Activated CD4-positive, CD25-positive, alpha-beta regulatory T cell treated with anti-CD3 and anti-CD28 coated beads, Interleukin-2, amount 50 U/mL, for 24 hours (primary cell): ENCODE data around the gene STAP1.
"Not testable (repeated sequence)": the region's sequence is repeated elsewhere in the genome, so short reads cannot be mapped to it uniquely, and the experiment has no call there.

Experiments
- ATAC-seq, 2 donors: fragments of 150-1000 bp; cut with Tn5 transposase; one replicate each; pipeline ENCODE4 v1.10.0; 2021; ENCODE audit warnings: mild to moderate bottlenecking in 1 of 2, moderate library complexity in 1 of 2

The STAP1 gene

DNA sequence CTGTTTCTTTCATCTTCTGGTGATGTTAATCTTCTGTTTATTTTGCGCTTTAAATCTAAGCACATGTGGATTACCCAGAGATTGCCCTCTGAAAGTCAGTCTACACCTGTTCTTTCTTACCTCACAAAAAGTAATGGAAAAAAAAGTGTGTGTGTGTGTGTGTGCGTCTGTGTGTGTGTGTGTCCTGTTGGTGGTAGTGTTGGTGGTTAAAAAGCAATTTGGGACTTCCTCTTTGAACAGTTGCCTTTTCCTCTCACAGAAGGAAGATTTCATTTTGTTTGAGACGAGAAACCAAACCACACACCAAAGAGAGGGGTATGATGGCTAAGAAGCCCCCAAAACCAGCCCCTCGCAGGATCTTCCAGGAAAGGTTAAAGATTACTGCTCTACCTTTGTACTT lies at the start of gene STAP1:
STAP1 (plus strand) TSS at position 235 of the 400 bp plus-strand sequence; CDS start at position 318, 83 bp downstream.
- ATAC-seq = no peak

DNA sequence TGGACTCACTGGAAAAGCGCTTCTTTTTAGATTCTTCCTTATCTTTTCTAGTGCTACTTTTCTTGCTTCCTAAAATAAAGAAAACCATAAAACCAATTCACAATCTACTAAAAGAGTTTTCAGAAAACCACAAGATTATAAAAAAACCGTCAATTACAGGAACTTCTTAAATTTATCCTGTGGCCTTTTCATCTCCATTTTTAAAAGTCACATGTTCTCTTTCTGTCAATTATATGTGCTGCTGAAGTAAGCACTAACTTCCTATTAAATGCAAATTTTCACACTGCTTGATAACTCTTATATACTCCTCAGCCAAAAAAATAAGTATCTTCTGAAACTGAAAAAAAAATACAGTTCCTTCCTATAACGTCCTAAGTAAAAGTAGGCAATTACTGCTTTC lies 46.0 kb upstream of the STAP1 start:
- ATAC-seq = no peak

GRCh38 chr4:67520141-67520540 lies 38.4 kb upstream of the STAP1 start:
- no peak for ATAC-seq

- peak; percentile 71 to 76 for ATAC-seq
Measured at GRCh38 chr4:67521506-67521905, 37.0 kb upstream of the STAP1 start.

DNA sequence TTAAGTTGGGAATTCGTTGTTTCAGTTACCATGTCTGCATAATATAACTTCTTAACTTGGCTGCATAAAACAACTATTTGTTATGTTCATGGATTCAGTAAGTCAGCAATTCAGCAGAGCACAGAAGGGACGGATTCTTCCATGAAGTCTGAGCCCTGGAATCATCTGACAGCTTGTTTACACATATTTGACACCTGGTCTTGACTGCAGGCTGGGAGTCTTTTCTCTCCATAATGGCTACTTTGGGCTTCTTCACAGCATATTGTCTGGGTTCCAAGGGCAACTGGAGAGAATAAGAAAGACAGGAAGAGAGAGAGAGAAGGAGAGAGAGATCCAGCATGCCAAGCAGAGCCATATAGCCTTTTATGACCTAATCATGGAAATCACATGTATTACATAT lies 36.3 kb upstream of the STAP1 start:
- no peak for ATAC-seq

- peak; percentile 82 to 88 for ATAC-seq
Measured at GRCh38 chr4:67522851-67523671, 35.5 kb upstream of the STAP1 start.

- not testable (repeated sequence) for ATAC-seq
Measured at GRCh38 chr4:67524140-67524539, 34.4 kb upstream of the STAP1 start.

DNA sequence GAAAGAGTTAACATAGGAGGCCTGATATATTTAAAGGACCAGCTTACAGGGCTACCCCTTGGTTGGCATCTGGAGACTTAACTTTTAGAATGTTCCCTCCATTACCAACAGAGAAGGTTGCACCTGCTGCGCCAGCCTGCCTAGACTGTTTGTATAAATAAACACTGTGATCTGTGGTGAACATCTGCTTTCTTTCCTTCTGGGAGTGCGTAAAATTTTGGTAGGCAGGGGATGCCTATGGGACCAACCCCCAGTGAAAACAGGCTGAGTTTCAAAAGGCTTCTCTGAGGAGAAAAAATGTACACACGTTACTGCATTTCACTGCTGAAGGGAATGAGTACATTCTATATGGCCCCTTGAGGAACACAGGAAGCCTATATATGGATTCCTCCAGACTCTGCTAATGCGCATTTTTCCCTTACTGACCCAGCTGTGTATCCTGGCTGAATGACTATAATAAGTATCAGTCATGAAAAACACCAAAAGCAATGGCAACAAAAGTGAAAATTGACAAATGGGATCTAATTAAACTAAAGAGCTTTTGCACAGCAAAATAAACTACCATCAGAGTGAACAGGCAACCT lies 27.1 kb upstream of the STAP1 start:
- no peak for ATAC-seq

DNA sequence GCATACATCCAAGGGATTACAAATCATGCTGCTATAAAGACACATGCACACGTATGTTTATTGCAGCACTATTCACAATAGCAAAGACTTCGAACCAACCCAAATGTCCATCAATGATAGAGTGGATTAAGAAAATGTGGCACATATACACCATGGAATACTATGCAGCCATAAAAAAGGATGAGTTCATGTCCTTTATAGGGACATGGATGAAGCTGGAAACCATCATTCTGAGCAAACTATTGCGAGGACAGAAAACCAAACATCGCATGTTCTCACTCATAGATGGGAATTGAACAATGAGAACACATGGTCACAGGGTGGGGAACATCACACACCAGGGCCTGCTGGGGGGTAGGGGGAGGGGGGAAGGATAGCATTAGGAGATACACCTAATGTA lies 26.1 kb upstream of the STAP1 start:
- not testable (repeated sequence) for ATAC-seq

GRCh38 chr4:67533112-67533511 lies 25.4 kb upstream of the STAP1 start:
- no peak for ATAC-seq

DNA sequence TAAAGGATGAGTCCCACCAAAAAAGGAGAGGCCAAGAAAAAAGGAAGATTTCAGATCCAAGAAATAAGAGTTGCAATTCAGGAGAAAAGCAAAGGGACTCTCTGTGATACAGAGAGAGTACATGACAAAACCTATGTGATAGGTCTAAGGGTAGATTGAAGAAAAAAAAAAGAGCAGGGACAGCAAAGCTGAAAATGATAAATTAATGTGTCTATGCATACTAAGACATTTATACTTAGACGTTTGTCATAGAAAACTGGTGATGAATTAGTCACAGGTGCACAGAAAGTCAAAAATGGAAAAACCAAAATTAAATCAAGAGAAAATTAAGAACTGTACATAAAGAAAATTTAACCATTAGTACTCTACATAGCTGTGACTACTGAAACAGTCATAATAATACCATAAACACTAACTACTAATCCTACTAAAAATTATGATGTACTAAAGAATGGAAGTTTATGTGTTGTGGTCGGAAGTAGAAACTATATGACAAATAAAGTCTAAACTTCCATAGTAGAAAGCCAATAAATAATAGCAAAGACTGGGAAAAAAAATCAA lies 23.2 kb upstream of the STAP1 start:
- peak; percentile 51 to 53 for ATAC-seq

DNA sequence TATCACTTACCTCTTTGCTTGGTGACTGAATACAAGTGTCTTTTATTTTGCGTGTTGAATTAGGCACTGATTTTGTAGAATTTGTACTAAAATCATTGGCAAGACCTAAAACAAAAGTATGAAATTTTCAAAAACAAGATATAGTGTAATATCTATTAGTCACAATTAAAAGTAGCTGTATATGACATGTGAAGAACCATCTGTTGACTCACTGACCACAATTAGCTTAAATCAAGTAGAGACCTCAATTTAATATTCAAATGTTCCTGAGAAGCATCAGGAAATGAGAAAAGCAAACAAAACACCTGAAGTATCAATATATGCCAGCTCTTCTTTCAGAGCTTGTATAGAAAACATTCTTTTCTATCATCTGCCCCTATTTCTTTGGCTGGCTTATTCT lies 18.7 kb upstream of the STAP1 start:
- ATAC-seq = peak; percentile 72 to 81

DNA sequence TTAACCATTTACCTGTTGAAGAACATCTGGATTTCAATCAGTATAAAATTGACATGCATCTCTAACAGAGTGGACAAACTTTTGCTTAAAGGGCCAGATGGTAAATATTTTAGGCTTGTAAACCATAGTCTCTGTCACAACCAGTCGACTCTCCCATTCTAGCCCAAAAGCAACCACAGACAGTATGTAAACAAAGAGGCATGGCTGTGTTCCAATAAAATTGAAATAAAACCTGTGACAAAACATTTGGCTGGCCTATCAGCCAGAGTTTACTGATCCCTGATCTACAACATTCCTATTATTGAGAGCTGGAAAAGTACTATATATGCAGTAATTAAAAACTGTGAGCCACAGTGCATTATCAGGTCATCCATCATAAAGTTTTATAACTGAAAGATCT lies 16.5 kb upstream of the STAP1 start:
- no peak for ATAC-seq

GRCh38 chr4:67545199-67546003 lies 13.1 kb upstream of the STAP1 start, which contains the start of gene CENPC:
CENPC (minus strand) TSS chr4:67545503; CDS start chr4:67545355, 148 bp downstream.
- peak; percentile 96 to 97 for ATAC-seq

DNA sequence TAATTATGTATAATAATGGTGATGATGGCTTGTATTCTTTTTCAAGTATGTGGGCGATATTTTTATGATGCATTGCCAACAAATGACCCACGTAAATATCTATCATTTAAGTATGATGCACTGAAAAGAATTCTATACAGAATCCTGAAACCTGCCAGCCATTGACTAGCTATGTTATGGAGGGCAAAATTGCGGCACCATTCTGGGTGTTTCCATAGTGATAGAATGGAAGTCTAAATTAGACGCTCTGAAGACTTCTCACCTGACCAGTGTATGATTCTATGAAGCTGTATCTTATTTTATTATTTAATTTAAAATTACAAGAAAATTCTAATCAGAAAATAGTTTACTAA lies 12.5 kb upstream of the STAP1 start:
- ATAC-seq = no peak

GRCh38 chr4:67546971-67547370 lies 11.6 kb upstream of the STAP1 start:
- no peak for ATAC-seq

DNA sequence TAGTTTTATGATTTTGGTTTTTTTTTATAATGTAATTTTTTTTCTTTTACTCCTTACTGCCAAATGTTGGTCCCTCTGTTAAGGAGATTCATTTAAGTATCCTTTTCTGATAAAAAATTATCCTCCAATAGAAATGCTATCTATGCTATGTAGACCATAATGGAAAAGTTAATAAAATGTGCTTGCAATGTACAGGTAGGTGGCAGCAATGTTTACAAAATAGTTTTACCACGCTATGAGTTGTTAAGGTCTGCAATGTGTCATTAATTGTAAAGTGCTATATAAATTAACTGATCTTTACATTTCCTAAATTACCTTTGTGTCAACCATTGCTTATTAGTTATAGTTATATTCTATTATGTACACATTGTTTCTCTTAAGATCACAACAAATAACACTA lies 9.4 kb upstream of the STAP1 start:
- no peak for ATAC-seq

GRCh38 chr4:67550451-67550850 lies 8.1 kb upstream of the STAP1 start:
- no peak for ATAC-seq

DNA sequence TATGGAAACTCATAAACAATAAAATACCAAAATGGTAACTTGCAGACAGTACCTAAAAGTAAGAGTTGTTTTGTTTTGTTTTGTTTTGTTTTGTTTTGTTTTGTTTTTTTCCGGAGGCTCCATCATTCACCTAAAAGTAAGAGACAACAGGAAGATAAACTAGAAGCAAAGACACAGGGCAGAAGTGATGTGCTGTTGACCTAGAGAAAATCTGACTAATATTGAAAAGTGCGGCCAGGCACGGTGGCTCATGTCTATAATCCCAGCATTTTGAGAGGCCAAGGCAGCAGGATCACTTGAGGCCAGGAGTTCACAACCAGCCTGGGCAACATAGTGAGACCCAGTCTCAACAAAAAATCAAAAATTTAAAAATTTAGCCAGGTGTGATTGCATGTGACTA lies 7.7 kb upstream of the STAP1 start:
- no peak for ATAC-seq

GRCh38 chr4:67552146-67552792 lies 6.3 kb upstream of the STAP1 start:
- not testable (repeated sequence) for ATAC-seq

- ATAC-seq = no peak
Measured at GRCh38 chr4:67554096-67554495, 4.4 kb upstream of the STAP1 start.

DNA sequence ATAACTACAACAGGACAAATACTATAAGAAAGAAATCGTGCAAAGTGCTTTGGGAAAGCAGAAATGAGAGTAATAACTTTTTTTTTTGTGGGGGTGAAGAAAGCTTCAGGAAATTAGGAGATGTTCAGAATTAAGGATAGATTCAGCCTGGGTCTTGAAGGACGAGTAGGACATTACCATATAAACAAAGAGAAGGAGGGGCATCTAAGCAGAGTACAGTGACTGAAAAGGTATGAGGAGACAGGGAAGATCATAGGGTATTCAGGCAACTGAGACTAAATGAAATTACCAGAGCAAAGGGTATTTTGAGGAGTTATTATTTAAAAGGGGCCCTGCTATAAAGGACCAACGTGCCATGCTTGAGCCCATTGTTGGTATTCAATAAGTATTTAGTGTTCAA lies 3.1 kb upstream of the STAP1 start:
- ATAC-seq = no peak

GRCh38 chr4:67556436-67556835 lies 2.1 kb upstream of the STAP1 start:
- ATAC-seq = no peak
